GM12891 (cell line): ENCODE data around the gene EHD2.

Experiments
- POLR2A ChIP-seq: IDR thresholded peaks from 2 replicates; pipeline ENCODE4 v1.6.1; 2011; ENCODE audit warnings: low read depth, low read length, control low read depth
- POLR2AphosphoS5 ChIP-seq: IDR thresholded peaks from 2 replicates; pipeline ENCODE4 v1.6.1; 2011; ENCODE audit warnings: low read depth, low read length, control low read depth
- TAF1 ChIP-seq: IDR thresholded peaks from 2 replicates; pipeline ENCODE4 v1.6.1; 2011; ENCODE audit warnings: low read depth, low read length, control low read depth

DNA sequence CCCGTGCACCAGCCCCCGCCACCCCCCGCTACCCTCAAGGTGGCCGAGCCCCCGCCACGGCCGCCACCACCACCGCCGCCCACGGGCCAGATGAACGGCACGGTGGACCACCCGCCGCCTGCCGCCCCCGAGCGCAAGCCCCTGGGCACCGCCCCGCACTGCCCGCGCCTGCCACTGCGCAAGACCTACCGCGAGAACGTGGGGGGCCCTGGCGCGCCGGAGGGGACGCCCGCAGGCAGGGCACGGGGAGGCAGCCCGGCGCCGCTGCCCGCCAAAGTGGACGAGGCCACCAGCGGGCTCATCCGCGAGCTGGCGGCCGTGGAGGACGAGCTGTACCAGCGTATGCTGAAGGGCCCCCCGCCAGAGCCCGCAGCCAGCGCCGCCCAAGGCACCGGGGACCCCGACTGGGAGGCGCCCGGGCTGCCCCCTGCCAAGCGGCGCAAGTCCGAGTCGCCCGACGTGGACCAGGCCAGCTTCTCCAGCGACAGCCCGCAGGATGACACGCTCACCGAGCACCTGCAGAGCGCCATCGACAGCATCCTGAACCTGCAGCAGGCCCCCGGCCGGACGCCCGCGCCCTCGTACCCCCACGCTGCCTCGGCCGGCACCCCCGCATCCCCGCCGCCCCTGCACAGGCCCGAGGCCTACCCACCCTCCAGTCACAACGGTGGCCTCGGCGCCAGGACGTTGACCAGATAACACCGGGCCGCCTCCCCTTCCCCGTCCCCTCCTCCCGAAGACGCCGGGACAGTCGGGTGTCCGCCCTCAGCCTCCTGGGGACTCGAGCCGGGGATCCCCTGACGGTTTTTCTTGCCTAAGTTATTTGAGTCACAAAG is 11.3 kb upstream of the EHD2 start:
- no peak for TF ChIP-seq POLR2A
- no peak for TF ChIP-seq POLR2AphosphoS5
- no peak for TF ChIP-seq TAF1
